GM23248 (cell line): ENCODE results near the gene CTNND2.

ENCODE experiments used
- EZH2 ChIP-seq: fragments of 200-600 bp; sonication (generic); IDR thresholded peaks from 2 replicates; pipeline ENCODE4 v1.6.1; 2018; ENCODE audit warnings: antibody characterized with exemption, mild to moderate bottlenecking; ENCODE audit not compliant: insufficient read depth, poor library complexity, severe bottlenecking
- EZH2phosphoT487 ChIP-seq: fragments of 200-600 bp; sonication (generic); IDR thresholded peaks from 2 replicates; pipeline ENCODE4 v1.6.1; 2018; ENCODE audit warnings: antibody characterized with exemption, moderate library complexity, mild to moderate bottlenecking, low read depth; ENCODE audit not compliant: insufficient read depth

DNA sequence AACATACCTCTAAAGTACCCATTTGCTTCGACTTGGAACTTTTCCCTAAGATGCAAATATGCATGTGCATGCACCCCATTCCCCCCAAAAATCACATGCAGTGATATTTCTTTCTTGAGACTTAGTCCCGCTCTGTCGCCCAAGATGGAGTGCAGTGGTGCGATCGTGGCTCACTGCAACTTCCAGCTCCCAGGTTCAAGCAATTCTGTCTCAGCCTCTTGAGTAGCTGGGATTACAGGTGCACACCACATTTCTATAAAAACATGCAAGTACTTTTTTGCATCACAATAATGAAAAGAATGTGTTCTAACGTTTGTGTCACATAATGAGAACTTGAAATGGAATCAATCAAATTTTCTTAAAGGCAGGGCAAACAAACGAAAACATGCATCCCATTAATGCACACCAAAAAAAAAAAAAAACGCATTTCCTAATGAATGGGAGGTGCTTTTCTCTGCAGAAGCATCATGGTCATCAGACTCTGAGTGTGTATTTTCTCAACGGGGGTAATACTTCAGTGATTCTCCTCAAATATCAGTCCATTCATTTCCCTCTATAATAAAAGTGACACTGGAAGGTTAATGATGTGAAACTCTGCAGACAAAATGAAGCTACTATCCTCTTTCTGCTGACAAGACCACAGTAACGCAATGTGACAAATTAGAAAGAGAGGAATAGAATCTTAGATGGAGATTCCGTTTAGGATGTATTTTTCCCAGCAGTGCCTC is 389.4 kb downstream of the CTNND2 start:
- TF ChIP-seq EZH2 (no peak), EZH2phosphoT487 (no peak)
